Activated CD4-positive, alpha-beta T cell treated with anti-CD3 and anti-CD28 coated beads for 36 hours (primary cell): ENCODE measurements around the gene UBE2C. TPM values are rescaled to one million over a fixed set of nuclear protein-coding genes. Genes with fewer than 3 reads are reported as not detected.
"Not testable (repeated sequence)": the region's sequence is repeated elsewhere in the genome, so short reads cannot be mapped to it uniquely, and the experiment has no call there.

Experiments used
- ATAC-seq: fragments of 200-7000 bp; cut with Tn5 transposase; one replicate; pipeline ENCODE4 v1.10.0; 2021; ENCODE audit warnings: mild to moderate bottlenecking, moderate library complexity
- CTCF ChIA-PET: fragments of 350-600 bp; sonication (Branson Sonifier 250); formaldehyde crosslinking; loops from one replicate; lab custom pipeline; 2021; ENCODE audit warnings: antibody characterized with exemption; lab: Charles Lee
- POLR2A ChIA-PET: fragments of 350-600 bp; sonication (Branson Sonifier 250); formaldehyde crosslinking; loops from one replicate; lab custom pipeline; 2021; ENCODE audit warnings: antibody characterized with exemption, inconsistent platforms; lab: Charles Lee
- DNase-seq: peaks from one replicate; pipeline ENCODE4 v3.0.0-alpha.2; 2020
- H3K27ac Mint-ChIP-seq: one replicate; pipeline ENCODE4 v1.8.0; 2021; ENCODE audit warnings: mixed read lengths
- H3K27me3 Mint-ChIP-seq: one replicate; pipeline ENCODE4 v1.8.0; 2021; ENCODE audit warnings: mixed read lengths
- H3K36me3 Mint-ChIP-seq: one replicate; pipeline ENCODE4 v1.8.0; 2021; ENCODE audit warnings: low read depth, mixed read lengths
- H3K4me1 Mint-ChIP-seq: one replicate; pipeline ENCODE4 v1.8.0; 2021; ENCODE audit warnings: mixed read lengths
- H3K4me3 Mint-ChIP-seq: one replicate; pipeline ENCODE4 v1.8.0; 2021; ENCODE audit warnings: mild to moderate bottlenecking, moderate library complexity, mixed read lengths
- H3K9me3 Mint-ChIP-seq: one replicate; pipeline ENCODE4 v1.8.0; 2021; ENCODE audit warnings: low read depth, mixed read lengths
- intact Hi-C, 2 experiments: fragments of 100-400 bp; cut with DNase I in 1 of 2; cut with micrococcal nuclease in 1 of 2; formaldehyde crosslinking; loops; one replicate each; pipeline versions ENCODE4 v1.14.2 to v1.15.1; 2022 to 2024; cut with DNase I, micrococcal nuclease
- total RNA-seq, 2 experiments: library from RNA; stranded (reverse); gene quantifications; one replicate each; pipeline ENCODE4 v1.2.3, GENCODE V29; 2021

Gene UBE2C
- total RNA-seq, 2 experiments from 2014 or later: 175 to 230 TPM

DNA sequence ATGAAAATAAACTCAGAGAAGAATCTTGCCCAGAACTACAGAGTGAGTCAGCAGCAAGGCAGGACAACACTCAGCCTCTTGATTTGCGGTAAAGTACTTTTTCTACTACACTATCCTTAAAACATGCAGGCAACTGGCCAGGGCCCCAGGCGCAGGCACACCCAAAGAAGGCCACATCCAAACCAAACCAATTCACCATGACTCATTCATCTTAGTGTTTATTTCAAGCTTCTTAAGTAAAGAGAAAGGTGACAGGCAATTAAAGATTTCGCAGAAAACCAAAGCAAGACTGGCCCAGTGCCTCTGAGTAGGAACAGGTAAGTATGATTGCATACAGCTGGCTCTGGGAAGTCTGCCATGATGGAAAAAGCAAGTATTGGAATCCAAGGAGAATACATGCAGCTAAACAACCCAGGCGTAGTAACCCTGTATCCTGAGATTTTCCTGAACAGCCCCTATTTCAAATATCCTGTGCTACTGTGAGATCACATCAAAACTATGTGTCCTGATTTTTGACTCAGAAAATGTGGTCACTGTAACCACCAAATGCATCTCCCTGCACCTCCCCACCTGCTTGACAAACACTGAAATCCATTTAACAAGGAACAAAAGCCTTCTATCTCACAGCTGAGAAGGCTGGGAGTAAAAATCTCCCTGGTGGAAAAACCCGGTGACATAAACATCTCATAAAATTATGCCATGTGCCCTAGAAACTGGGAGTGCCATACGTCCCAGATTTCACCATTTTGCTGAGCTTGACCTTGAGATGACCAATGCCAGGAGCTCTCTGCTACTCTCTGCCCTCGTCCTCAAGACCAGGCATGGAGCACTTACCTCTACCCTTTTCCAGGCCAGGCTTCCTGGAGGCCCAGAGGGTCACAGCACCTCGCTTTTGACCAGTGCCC lies 33.2 kb upstream of the UBE2C start:
- peak; percentile 10 for DNase-seq
- ChIA-PET CTCF (interaction anchor here (0.6 to 2.7 kb wide), 4 partner anchors 8 to 77 kb away, joined by 3 to 20 read pairs (median 5); no protein-coding TSS in a partner anchor), POLR2A (no interaction called here)
- H3K27ac Mint-ChIP-seq: no peak overlapping the region
- intact Hi-C loops: no loop called here
- H3K4me1 Mint-ChIP-seq: peaks cover 4% of the 10 kb centered on the region
- no peak overlapping the region for H3K4me3 Mint-ChIP-seq
- H3K36me3 Mint-ChIP-seq: no peaks in the 10 kb centered on the region
- no peaks in the 10 kb centered on the region for H3K9me3 Mint-ChIP-seq
- H3K27me3 Mint-ChIP-seq: peaks cover 7% of the 10 kb centered on the region
- peak; percentile 16 for ATAC-seq

DNA sequence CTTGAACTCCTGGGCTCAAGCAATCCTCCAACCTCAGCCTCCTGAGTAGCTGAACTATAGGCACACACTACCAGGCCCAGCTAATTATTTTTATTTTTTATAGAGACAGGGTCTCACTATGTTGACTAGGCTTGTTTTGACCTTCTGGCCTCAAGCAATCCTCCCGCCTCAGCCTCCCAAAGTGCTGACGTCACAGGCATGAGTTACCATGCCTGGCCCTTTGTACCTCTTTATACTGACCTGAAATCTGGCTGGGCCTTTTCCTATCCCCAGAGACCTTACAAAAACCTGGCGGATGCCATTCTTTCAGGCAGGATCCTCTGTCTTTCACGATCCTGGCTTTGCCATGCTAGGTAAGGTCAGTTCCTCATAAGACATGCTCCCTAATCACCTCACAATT lies 32.3 kb upstream of the UBE2C start:
- ChIA-PET CTCF (interaction anchor here (0.6 to 2.7 kb wide), 5 partner anchors 9 to 457 kb away, joined by 3 to 20 read pairs (median 4); no protein-coding TSS in a partner anchor), POLR2A (no interaction called here)
- Mint-ChIP-seq H3K4me1 (peaks cover 4% of the 10 kb centered on the region), H3K27me3 (peaks cover 5% of the 10 kb centered on the region), H3K9me3 (no peaks in the 10 kb centered on the region), H3K4me3 (no peak overlapping the region), H3K27ac (no peak overlapping the region), H3K36me3 (no peaks in the 10 kb centered on the region)
- DNase-seq (no peak), ATAC-seq (no peak)
- intact Hi-C loops: no loop called here

DNA sequence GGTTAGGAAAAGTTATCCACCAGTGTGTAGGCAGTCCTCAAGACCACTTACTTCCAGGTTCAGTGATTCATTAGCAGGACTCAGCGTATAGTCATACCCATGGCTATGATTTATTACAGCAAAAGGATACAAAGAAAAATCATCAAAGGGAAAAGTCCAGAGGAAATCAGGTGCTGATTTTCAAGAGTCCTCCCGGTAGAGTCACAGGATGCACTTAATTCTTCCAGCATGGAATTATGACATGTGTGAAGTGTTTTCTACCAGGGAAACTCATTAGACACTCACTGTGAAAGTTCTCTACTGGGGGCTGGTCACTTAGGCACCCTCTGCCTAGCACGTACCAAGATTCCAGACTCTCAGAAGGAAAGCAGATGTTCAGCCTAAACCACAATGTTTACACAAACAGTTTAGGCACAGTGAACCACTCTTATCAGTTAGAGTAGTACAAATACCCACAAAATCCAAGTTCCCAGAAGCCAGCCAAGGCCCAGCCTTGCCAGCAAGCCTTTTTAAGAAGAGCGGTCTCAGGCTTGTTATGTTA lies 31.0 kb upstream of the UBE2C start:
- Mint-ChIP-seq H3K27ac (no peak overlapping the region), H3K36me3 (no peaks in the 10 kb centered on the region), H3K4me3 (no peak overlapping the region), H3K27me3 (peaks cover 2% of the 10 kb centered on the region), H3K9me3 (no peaks in the 10 kb centered on the region), H3K4me1 (peaks cover 4% of the 10 kb centered on the region)
- CTCF ChIA-PET: interaction anchor here (0.6 to 2.7 kb wide), 2 partner anchors 10 to 739 kb away, joined by 5 to 20 read pairs; no protein-coding TSS in a partner anchor
- intact Hi-C loops: no loop called here
- DNase-seq (no peak), ATAC-seq (no peak)
- POLR2A ChIA-PET: no interaction called here

DNA sequence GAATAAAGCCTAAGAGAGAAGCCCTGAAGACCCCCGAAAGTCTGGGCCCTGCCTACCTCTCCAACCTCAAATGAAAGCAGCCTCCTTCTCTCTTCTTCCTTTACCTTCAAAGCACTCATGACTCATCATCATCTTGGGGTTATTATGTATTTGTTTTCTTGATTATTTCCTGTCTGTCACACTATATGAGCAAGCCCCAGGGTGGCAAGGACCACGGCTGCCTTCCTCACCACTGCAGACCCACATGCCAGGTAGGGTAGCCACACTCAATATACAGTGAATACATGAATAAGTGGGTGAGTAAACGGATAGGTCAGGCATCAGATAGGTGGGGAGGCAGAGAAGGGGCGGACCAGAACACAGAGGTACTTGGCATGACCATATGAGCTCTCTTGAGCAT lies 29.6 kb upstream of the UBE2C start:
- CTCF ChIA-PET: interaction anchor here (0.6 to 1.4 kb wide), 2 partner anchors 12 to 330 kb away, joined by 3 to 5 read pairs; no protein-coding TSS in a partner anchor
- H3K27ac Mint-ChIP-seq: no peak overlapping the region
- POLR2A ChIA-PET: no interaction called here

DNA sequence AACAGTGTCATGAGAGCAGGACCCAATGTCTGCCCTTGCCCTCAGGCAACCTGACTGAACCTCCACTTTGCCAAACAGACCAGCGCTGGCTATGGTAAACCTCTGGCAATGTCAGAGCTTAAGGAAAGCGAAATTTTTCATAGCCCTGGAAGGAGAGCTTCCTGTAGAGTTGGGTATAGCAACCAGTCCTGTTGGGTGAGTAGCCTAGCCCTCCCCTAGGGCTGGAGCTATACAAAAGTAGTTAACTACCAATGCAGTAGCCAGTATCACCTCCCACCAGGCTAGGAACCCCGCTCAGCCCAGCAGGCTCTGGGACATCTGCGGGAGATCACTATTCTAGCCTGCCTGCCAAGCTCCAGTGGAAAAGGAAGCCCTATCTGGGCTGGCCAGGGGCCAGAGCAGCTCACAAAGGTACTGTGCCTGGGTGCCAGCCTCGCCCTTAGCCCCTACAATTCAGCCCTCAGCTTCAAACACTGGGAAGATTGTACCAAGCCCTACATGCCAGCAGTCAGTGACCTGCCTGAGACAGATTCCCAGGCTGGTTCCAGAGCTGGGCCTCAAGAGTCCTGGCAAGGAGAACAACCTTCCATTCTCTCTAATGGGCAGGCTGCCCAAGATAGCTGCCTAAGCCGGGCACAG lies 28.7 kb upstream of the UBE2C start:
- no peaks in the 10 kb centered on the region for H3K27me3 Mint-ChIP-seq
- H3K9me3 Mint-ChIP-seq: no peaks in the 10 kb centered on the region
- peaks cover 4% of the 10 kb centered on the region for H3K4me1 Mint-ChIP-seq
- ChIA-PET POLR2A (no interaction called here), CTCF (interaction anchor here (0.6 to 3.1 kb wide), 3 partner anchors 13 to 331 kb away, joined by 3 to 10 read pairs (median 5); no protein-coding TSS in a partner anchor)
- no peak overlapping the region for H3K27ac Mint-ChIP-seq
- DNase-seq: no peak
- ATAC-seq: no peak
- intact Hi-C loops: no loop called here
- H3K4me3 Mint-ChIP-seq: no peak overlapping the region
- H3K36me3 Mint-ChIP-seq: no peaks in the 10 kb centered on the region

More for the DNA sequence above, 29.6 kb upstream of the UBE2C start:
- no peaks in the 10 kb centered on the region for H3K9me3 Mint-ChIP-seq
- intact Hi-C loops: no loop called here
- H3K27me3 Mint-ChIP-seq: no peaks in the 10 kb centered on the region
- H3K4me3 Mint-ChIP-seq: no peak overlapping the region
- H3K36me3 Mint-ChIP-seq: no peaks in the 10 kb centered on the region
- ATAC-seq: peak; percentile 71
- H3K4me1 Mint-ChIP-seq: peaks cover 4% of the 10 kb centered on the region
- peak; percentile 17 for DNase-seq

DNA sequence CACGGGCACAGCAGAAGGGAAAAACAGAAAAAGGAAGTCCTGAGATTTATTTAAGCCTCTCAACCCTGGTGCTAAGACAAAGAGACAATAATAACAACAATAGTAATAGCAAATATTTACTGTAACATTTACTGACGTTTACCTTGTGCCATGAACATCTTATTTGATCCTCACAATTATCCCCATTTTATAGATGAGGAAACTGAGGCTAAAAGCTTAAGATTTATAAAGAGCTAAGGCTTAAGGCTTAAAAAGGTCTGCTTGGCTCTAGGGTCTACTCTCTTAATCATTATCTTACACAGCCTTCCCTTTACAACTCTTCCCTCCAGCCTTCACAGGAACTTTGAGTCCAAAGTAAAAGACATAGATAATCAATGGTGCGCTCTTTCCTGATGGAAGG lies 24.1 kb upstream of the UBE2C start:
- intact Hi-C loops: no loop called here
- ChIA-PET CTCF (interaction anchor here (0.5 to 2.7 kb wide), 4 partner anchors 9 to 18 kb away, joined by 3 to 13 read pairs (median 3); no protein-coding TSS in a partner anchor), POLR2A (no interaction called here)
- no peaks in the 10 kb centered on the region for H3K9me3 Mint-ChIP-seq
- no peak for DNase-seq
- H3K27me3 Mint-ChIP-seq: no peaks in the 10 kb centered on the region
- H3K4me3 Mint-ChIP-seq: no peak overlapping the region
- no peak overlapping the region for H3K27ac Mint-ChIP-seq
- H3K36me3 Mint-ChIP-seq: peaks cover 4% of the 10 kb centered on the region
- ATAC-seq: no peak
- H3K4me1 Mint-ChIP-seq: peaks cover 13% of the 10 kb centered on the region

DNA sequence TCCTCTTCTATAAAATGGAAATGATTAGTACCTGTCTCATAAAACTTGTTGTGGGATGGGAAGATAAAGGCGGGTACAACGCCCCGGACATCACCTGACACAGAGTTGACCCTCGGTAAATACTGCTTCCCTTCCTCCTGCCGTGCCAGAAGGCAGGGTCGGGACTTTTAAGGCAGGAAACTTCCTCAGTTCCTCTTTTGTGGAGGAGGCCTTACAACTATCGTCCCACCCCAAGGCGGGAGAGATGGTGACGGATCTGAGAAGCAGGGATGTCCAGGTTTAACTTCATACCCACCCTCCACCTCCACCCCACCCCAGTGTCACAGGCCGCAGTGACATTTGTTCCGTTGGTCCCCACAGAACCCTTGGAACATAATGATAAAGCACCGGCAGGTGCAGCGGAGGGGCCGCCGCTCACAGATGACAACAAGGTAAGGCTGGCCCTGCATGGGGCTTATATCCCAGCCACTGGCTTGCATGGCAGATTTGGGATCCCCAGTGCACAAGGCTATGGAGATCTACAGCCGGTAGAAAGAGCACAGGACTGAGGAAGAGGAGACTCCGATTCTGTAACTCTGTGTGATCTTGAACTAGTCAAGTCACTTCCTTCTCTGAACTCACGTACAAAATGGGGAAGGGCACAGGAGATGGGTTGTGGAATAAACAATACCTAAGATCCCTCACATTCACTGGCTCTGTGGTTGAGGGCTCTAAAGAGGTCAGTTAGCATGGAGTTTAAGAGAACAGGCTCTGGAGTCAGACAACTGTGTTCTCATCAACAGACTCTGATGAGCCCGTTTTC lies 19.9 kb upstream of the UBE2C start:
- peak overlapping the region; percentile 81 for H3K4me3 Mint-ChIP-seq
- ChIA-PET POLR2A (interaction anchor here (0.6 to 1.0 kb wide), 2 partner anchors 179 to 499 kb away, joined by 3 read pairs; no protein-coding TSS in a partner anchor), CTCF (interaction anchor here (0.8 kb wide), 1 partner anchor 90 kb away, joined by 3 read pairs; no protein-coding TSS in a partner anchor)
- intact Hi-C loops: loop anchor here in 1 of 2 experiments (2.0 to 10.0 kb wide), 5 partner anchors 64 to 905 kb away; partner anchors contain the start of genes ACOT8, STK4, SYS1 and TOMM34
- peaks cover 28% of the 10 kb centered on the region for H3K36me3 Mint-ChIP-seq
- peak overlapping the region; percentile 80 for H3K27ac Mint-ChIP-seq
- H3K9me3 Mint-ChIP-seq: no peaks in the 10 kb centered on the region
- ATAC-seq (peak; percentile 10), DNase-seq (peak; percentile 12)
- H3K27me3 Mint-ChIP-seq: no peaks in the 10 kb centered on the region
- peaks cover 13% of the 10 kb centered on the region for H3K4me1 Mint-ChIP-seq

DNA sequence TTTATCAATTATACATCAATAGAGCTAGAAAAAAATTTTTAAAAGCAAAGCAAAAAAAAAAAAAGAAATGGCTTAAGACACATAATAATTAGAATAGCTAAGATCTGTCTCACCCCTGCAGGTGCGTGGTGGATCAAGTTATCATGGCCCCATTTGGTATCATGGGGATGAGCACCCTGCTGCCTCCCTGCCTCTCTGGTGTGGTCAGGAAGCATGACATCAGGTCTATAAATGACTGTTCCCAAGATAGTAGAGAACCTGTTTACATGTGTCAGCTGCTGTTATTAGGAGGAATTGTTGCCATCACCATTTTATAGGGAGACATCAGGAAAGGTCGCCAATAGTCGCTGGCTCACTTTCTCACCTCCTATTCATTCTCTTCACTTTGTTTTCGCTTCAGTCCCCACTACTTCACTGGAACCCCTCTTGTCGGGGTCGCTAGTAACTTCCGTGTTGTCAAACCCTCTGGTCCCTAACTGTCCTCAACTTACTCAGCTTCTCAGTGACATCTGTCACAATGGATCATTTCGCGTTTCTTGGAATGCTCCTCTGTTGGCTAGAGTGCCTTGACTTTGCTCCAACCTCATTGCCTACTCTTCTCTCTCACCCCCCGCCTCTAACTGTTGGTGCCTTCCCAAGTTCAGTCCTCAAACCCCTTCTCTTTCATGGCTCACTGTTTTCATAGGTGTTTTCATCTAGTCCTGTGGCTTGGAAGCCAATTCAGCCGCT lies 15.9 kb upstream of the UBE2C start:
- peaks cover 28% of the 10 kb centered on the region for H3K36me3 Mint-ChIP-seq
- H3K4me3 Mint-ChIP-seq: no peak overlapping the region
- no peak overlapping the region for H3K27ac Mint-ChIP-seq
- no peaks in the 10 kb centered on the region for H3K27me3 Mint-ChIP-seq
- POLR2A ChIA-PET: interaction anchor here (0.6 kb wide), 1 partner anchor 109 kb away, joined by 7 read pairs; no protein-coding TSS in a partner anchor
- peaks cover 15% of the 10 kb centered on the region for H3K4me1 Mint-ChIP-seq
- intact Hi-C loops: loop anchor here in 1 of 2 experiments (10.0 kb wide), 1 partner anchor 832 kb away; the partner anchor contains the start of genes STK4 and TOMM34
- CTCF ChIA-PET: interaction anchor here (0.6 to 1.1 kb wide), 4 partner anchors 13 to 503 kb away, joined by 3 to 4 read pairs (median 3); no protein-coding TSS in a partner anchor
- ATAC-seq (no peak), DNase-seq (no peak)
- no peaks in the 10 kb centered on the region for H3K9me3 Mint-ChIP-seq

DNA sequence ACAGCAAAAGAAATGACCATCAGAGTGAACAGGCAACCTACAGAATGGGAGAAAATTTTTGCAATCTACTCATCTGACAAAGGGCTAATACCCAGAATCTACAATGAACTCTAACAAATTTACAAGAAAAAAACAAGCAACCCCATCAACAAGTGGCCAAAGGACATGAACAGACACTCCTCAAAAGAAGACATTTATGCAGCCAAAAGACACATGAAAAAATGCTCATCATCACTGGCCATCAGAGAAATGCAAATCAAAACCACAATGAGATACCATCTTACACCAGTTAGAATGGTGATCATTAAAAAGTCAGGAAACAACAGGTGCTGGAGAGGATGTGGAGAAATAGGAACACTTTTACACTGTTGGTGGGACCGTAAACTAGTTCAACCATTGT lies 14.9 kb upstream of the UBE2C start:
- Mint-ChIP-seq H3K36me3 (peaks cover 30% of the 10 kb centered on the region), H3K4me1 (peaks cover 12% of the 10 kb centered on the region)
- H3K9me3 Mint-ChIP-seq, DNase-seq, ATAC-seq, H3K27me3 Mint-ChIP-seq, H3K4me3 Mint-ChIP-seq, H3K27ac Mint-ChIP-seq, POLR2A ChIA-PET, CTCF ChIA-PET: not testable (repeated sequence)
- intact Hi-C loops: loop anchor here in 1 of 2 experiments (10.0 kb wide), 1 partner anchor 833 kb away; the partner anchor contains the start of genes STK4 and TOMM34
